Karpas-422 (cell line): ENCODE measurements around the gene ARL15. TPM values are rescaled to one million over a fixed set of nuclear protein-coding genes. Genes with fewer than 3 reads are reported as not detected.

Experiments used
- DNase-seq: peaks from one replicate; pipeline ENCODE4 v3.0.0-alpha.2; 2015
- H2AFZ ChIP-seq: fragments of 200-600 bp; sonication (generic); 2 replicates; pipeline ENCODE4 v1.6.1; 2014; ENCODE audit warnings: antibody characterized with exemption, low read length, mixed read lengths
- H3K27ac ChIP-seq: fragments of 200-600 bp; sonication (generic); 2 replicates; pipeline ENCODE4 v1.5.1; 2014; ENCODE audit warnings: mild to moderate bottlenecking, low read length, moderate library complexity
- H3K27me3 ChIP-seq: fragments of 200-600 bp; sonication (generic); 2 replicates; pipeline ENCODE4 v1.6.1; 2014; ENCODE audit warnings: low read length, mixed read lengths
- H3K36me3 ChIP-seq: fragments of 200-600 bp; sonication (generic); 2 replicates; pipeline ENCODE4 v1.6.1; 2014; ENCODE audit warnings: low read length, mixed read lengths; ENCODE audit not compliant: insufficient read depth
- H3K4me1 ChIP-seq: fragments of 200-600 bp; sonication (generic); 2 replicates; pipeline ENCODE4 v1.6.1; 2014; ENCODE audit warnings: mild to moderate bottlenecking, low read length, mixed read lengths
- H3K4me2 ChIP-seq: fragments of 200-600 bp; sonication (generic); 2 replicates; pipeline ENCODE4 v1.6.1; 2014; ENCODE audit warnings: low read length, low read depth, mild to moderate bottlenecking; ENCODE audit not compliant: poor library complexity, severe bottlenecking
- H3K4me3 ChIP-seq: fragments of 200-600 bp; sonication (generic); 2 replicates; pipeline ENCODE4 v1.5.1; 2014; ENCODE audit warnings: mild to moderate bottlenecking, antibody characterized with exemption, low read length, mixed read lengths
- H3K79me2 ChIP-seq: fragments of 200-600 bp; sonication (generic); 2 replicates; pipeline ENCODE4 v1.6.1; 2014; ENCODE audit warnings: mild to moderate bottlenecking, low read length, mixed read lengths
- H3K9ac ChIP-seq: fragments of 200-600 bp; sonication (generic); 2 replicates; pipeline ENCODE4 v1.6.0; 2014; ENCODE audit warnings: low read length
- H3K9me2 ChIP-seq: fragments of 200-600 bp; sonication (generic), shearing (Covaris generic); replicated peaks from 2 replicates; pipeline ENCODE4 v1.6.0; 2014; ENCODE audit warnings: mild to moderate bottlenecking, low read length, moderate library complexity; ENCODE audit not compliant: insufficient read depth
- H3K9me3 ChIP-seq: fragments of 300-700, 200-600 bp; sonication (generic); 2 replicates; pipeline ENCODE4 v1.6.1; 2014; ENCODE audit warnings: low read length, mixed read lengths
- H4K20me1 ChIP-seq: fragments of 200-600 bp; sonication (generic); 2 replicates; pipeline ENCODE4 v1.6.1; 2014; ENCODE audit warnings: mild to moderate bottlenecking, antibody characterized with exemption, low read length, low read depth; ENCODE audit not compliant: insufficient read depth
- total RNA-seq: library from RNA; depleted of rRNA; stranded (reverse); fragments of >200 nt; shearing (Covaris generic); gene quantifications from 2 replicates; pipeline ENCODE4 v1.2.3, GENCODE V29; 2014; ENCODE audit warnings: low replicate concordance

The ARL15 gene
- total RNA-seq, 1 experiment from 2014 or later: 10.7 TPM

DNA sequence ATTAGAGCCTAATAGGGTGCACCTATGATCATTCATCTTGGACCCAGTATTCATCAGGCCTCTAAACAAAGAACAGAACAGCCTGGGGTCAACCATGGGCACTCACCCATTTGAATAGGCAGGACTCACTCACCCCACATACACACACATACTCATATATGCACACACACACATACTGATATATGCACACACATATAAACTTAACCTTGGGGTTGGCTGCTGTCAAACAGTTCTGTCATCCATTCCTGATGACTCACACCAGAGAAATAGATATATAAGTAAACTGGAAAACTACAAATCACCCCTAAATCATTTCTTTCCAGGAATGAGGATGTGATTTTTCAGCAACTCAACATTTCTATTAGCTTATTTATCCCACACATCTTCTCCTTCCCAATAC is 51.3 kb downstream of the ARL15 start:
- no peaks in the 10 kb centered on the region for H3K9me2 ChIP-seq
- H3K4me2 ChIP-seq: no peak overlapping the region
- H3K9ac ChIP-seq: no peak overlapping the region
- no peaks in the 10 kb centered on the region for H3K9me3 ChIP-seq
- peaks cover 28% of the 10 kb centered on the region; the same call in 1 of the 2 replicates for H4K20me1 ChIP-seq
- H3K27me3 ChIP-seq: no peaks in the 10 kb centered on the region
- no peaks in the 10 kb centered on the region for H3K36me3 ChIP-seq
- no peak overlapping the region for H2AFZ ChIP-seq
- H3K79me2 ChIP-seq: no peaks in the 10 kb centered on the region
- no peaks in the 10 kb centered on the region for H3K4me1 ChIP-seq
- H3K27ac ChIP-seq: no peak overlapping the region
- no peak overlapping the region for H3K4me3 ChIP-seq
- DNase-seq: no peak

DNA sequence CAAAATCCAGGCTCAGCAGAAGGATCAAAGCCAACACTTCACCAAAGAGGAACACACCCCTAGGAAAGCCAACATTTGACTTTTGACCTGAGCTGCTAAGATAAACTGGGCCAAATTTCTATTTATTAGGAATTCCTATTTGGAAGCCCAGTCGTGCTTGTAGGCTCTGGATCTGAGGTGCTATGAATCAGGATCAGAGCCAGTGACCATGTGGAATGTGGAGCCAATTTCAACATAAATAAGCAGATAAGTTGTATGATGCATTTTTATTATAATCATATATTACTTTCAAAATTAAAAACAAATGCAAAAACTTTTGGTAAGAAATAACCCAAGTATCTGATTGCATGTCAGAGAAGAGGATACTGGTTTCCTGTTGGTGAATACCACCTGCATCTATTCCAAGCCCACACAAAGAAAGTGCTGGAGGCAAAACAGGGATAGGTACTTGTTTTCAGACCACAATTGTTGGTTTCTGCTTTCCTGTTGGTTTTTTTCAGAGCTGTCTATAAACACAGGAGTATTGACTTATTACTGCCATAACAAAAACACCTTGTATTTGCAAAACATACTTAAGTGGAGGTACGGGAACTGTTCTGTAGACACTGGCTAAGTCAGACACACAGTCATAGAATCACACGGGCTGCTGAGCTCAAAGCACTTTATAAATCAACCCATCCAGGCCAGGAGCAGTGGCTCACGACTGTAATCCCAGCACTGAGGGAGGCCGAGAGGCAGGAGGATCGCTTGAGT is 52.8 kb downstream of the ARL15 start:
- H3K27me3 ChIP-seq: no peaks in the 10 kb centered on the region
- H3K9me3 ChIP-seq: no peaks in the 10 kb centered on the region
- H3K4me2 ChIP-seq: no peak overlapping the region

DNA sequence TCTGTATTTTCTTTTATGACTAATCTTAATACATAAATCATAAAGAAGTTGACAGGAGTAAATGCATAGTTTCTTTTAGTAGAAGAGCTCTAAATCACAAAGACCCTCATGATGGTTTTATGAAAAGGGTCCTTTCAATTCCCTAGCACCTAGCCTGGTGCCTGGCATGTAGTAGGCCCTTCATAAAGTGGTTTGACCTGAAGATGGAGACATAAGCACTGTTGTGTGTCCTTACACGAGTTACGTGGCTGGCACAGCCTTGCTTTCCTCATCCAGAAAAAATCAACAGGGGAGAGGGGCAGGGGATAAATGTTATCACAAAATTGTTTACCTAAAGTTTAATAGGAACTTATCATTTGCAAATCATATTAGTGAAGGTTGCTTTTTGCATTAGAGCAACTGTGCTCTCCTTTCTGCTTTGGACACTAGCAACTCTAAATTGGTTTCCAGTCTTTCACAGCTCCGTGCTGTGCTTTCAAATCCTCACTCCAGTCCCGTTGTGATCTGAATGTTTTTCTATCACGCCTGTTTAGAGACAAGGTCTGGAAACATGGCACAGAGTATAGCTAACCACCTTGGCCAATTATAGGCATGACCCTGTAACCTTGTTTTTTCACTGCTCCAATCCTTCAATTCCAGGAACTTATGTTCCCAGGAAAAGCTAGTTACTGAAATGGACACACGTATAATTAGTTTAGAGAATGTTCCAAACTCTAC is 55.7 kb downstream of the ARL15 start:
- H3K9me3 ChIP-seq: no peaks in the 10 kb centered on the region
- H3K4me2 ChIP-seq: no peak overlapping the region
- no peaks in the 10 kb centered on the region for H3K36me3 ChIP-seq
- no peak overlapping the region for H3K9ac ChIP-seq
- H3K4me1 ChIP-seq: no peaks in the 10 kb centered on the region
- H3K79me2 ChIP-seq: no peaks in the 10 kb centered on the region
- DNase-seq: no peak
- H3K9me2 ChIP-seq: no peaks in the 10 kb centered on the region
- H3K27me3 ChIP-seq: no peaks in the 10 kb centered on the region
- H3K4me3 ChIP-seq: no peak overlapping the region
- H3K27ac ChIP-seq: no peak overlapping the region
- no peak overlapping the region for H2AFZ ChIP-seq
- H4K20me1 ChIP-seq: peaks cover 30% of the 10 kb centered on the region

More for the DNA sequence above, 52.8 kb downstream of the ARL15 start:
- no peak overlapping the region for H3K9ac ChIP-seq
- no peak overlapping the region for H3K4me3 ChIP-seq
- no peaks in the 10 kb centered on the region for H3K9me2 ChIP-seq
- no peaks in the 10 kb centered on the region for H3K36me3 ChIP-seq
- no peak overlapping the region for H2AFZ ChIP-seq
- H3K4me1 ChIP-seq: no peaks in the 10 kb centered on the region
- H3K79me2 ChIP-seq: no peaks in the 10 kb centered on the region
- no peak overlapping the region for H3K27ac ChIP-seq
- peaks cover 28% of the 10 kb centered on the region; the same call in 1 of the 2 replicates for H4K20me1 ChIP-seq
- DNase-seq: no peak

DNA sequence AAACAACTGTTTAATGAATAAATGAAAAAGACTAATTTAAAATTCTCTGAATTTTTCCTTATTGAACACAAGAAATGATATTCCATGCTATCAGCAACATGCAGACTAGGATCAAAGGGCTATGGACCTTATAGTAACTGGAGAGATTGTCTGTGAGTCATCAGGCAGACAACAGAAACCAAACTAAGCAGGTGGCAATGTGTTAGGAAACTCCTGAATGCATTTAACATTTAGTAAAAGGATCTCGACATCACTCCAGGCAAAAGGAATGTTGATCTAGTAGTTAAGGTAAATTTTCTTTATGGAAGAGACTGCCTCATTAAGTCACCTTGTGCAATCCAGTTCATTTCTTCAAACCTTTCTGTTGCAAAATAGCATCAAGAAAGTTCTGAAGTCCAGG is 58.4 kb downstream of the ARL15 start:
- H3K9me3 ChIP-seq: no peaks in the 10 kb centered on the region
- H3K27me3 ChIP-seq: no peaks in the 10 kb centered on the region
- DNase-seq: no peak
- no peaks in the 10 kb centered on the region for H3K4me1 ChIP-seq
- peaks cover 16% of the 10 kb centered on the region; the same call in 1 of the 2 replicates for H4K20me1 ChIP-seq
- no peak overlapping the region for H3K4me2 ChIP-seq
- H3K4me3 ChIP-seq: no peak overlapping the region
- no peaks in the 10 kb centered on the region for H3K79me2 ChIP-seq
- no peaks in the 10 kb centered on the region for H3K9me2 ChIP-seq
- no peak overlapping the region for H3K9ac ChIP-seq
- H3K27ac ChIP-seq: no peak overlapping the region
- H2AFZ ChIP-seq: no peak overlapping the region
- no peaks in the 10 kb centered on the region for H3K36me3 ChIP-seq

DNA sequence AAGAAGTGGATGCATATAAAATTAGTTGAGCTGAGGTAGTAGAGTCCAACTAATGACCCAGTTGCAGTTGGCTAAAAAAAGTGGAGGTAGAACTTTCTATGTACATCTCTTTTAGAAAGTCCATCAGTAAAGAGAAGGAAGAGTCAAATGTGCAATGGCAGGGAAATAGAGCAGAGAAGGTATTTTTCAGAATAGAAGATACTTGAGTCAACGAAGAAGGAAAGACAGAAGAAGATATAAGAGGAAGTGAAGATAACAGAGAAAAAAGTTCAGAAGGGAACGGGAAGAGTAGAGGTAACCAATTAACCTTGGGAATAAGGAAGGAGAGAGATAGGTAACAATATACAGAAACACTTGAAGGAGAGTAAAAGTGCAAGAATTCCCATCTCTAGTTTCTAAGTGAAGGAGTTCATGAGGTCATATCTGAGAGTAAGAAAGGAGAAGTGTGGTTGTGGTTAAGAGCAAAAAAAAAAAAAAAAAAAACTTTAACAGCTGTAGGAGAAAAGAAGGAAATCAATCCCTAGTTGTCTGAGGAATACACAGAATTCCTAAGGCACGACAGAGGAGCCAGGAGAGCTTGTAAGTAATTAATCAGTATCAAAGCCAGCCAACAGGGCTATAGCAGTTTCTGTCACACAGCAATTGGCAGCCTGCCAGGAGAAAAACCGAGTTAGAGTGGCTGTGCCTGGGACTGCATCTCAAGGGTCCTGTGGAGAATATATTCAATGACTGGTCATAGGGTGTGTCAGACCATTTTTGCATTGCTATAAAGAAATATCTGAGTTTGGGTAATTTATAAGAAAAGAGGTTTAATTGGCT is 61.0 kb downstream of the ARL15 start:
- Histone ChIP-seq H3K9me3 (no peaks in the 10 kb centered on the region), H3K27me3 (no peaks in the 10 kb centered on the region), H3K4me1 (no peaks in the 10 kb centered on the region), H3K9me2 (no peaks in the 10 kb centered on the region), H3K79me2 (no peaks in the 10 kb centered on the region), H3K9ac (no peak overlapping the region), H3K4me2 (no peak overlapping the region), H4K20me1 (peaks cover 13% of the 10 kb centered on the region; the same call in 1 of the 2 replicates), H3K27ac (no peak overlapping the region), H2AFZ (no peak overlapping the region), H3K36me3 (no peaks in the 10 kb centered on the region), H3K4me3 (no peak overlapping the region)
- peak; percentile 62 for DNase-seq

DNA sequence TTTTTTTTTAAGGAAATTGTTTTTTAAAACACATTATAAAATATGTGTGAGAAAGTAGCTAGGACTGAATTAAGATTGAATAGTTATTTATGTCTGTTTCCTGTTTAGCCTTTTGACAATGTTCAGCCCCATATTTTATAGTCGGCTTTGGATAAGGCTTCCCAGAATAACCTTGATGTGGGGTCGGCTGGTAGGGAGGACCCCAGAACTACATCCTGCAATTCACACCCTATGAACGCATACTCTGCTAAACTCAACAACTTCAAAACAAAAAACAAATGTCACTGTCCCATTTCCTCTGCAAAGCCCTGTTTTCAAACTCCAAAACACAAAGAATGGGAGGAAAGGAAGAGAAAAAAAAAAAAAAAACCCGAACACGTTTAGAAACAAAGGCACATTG is 63.1 kb downstream of the ARL15 start:
- no peak overlapping the region for H3K4me2 ChIP-seq

DNA sequence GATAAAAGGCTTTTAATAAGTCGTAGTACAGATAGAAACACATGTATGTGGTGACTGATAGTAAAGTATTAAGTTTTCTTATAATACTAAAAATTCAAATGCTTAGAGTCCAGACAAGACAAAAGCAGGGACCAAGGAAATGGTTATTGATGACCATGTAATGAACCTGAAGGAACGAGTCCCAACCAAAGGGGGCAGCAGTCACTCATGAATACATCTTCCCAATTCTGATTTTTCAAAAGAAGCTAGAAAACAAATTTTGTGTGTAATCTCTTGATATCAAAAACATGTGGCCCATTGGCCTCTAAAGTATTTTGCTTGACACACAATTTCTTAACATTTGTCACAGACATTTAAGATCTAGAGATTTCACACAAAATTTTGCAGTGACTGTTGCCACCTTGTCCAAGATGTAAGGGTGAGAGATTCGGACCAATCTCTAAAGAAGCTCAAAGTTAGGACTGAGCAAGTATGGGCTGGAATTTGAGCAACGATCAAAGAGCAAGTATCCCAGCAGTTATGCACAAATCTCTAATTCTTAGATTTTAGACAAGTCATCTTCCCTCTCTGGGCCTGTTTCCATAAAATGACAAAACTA is 66.8 kb downstream of the ARL15 start:
- Histone ChIP-seq H4K20me1 (peaks cover 15% of the 10 kb centered on the region), H3K36me3 (no peaks in the 10 kb centered on the region), H3K4me1 (no peaks in the 10 kb centered on the region), H2AFZ (no peak overlapping the region), H3K9ac (no peak overlapping the region), H3K9me2 (no peaks in the 10 kb centered on the region), H3K79me2 (no peaks in the 10 kb centered on the region), H3K4me2 (no peak overlapping the region), H3K4me3 (no peak overlapping the region), H3K9me3 (no peaks in the 10 kb centered on the region), H3K27ac (no peak overlapping the region), H3K27me3 (no peaks in the 10 kb centered on the region)
- DNase-seq: peak; percentile 71

More for the DNA sequence above, 63.1 kb downstream of the ARL15 start:
- Histone ChIP-seq H3K27ac (no peak overlapping the region), H3K79me2 (no peaks in the 10 kb centered on the region), H2AFZ (no peak overlapping the region), H3K36me3 (no peaks in the 10 kb centered on the region), H3K4me3 (no peak overlapping the region), H3K27me3 (no peaks in the 10 kb centered on the region), H3K9me2 (no peaks in the 10 kb centered on the region), H3K9me3 (no peaks in the 10 kb centered on the region), H3K9ac (no peak overlapping the region), H4K20me1 (peaks cover 17% of the 10 kb centered on the region), H3K4me1 (no peaks in the 10 kb centered on the region)
- no peak for DNase-seq
